Pancreas (tissue), 10 donors: ENCODE data around the gene SLIT1. TPM values are rescaled to one million over a fixed set of nuclear protein-coding genes. Genes with fewer than 3 reads are reported as not detected.

Experiments
- ATAC-seq, 4 donors: fragments of 200-7000 bp; cut with Tn5 transposase; one replicate each; pipeline versions ENCODE4 v1.8.0 to v1.9.1; 2020; ENCODE audit warnings: mild to moderate bottlenecking in 4 of 4, moderate library complexity in 4 of 4
- DNase-seq, 6 donors: peaks; one replicate each; pipeline ENCODE4 v3.0.0-alpha.2; 2020
- FAIRE-seq: peaks from 2 replicates; lab custom pipeline; 2012; peaks lifted over from hg19 to GRCh38; lab: Jason Lieb, UNC
- H3K27ac ChIP-seq, 4 donors: fragments of 200-600 bp; sonication (generic); 1 replicate in 3 of 4; 2 replicates in 1 of 4; pipeline versions ENCODE4 v1.5.0 to v1.8.0; 2020
- H3K27me3 ChIP-seq, 4 donors: fragments of 200-600 bp; one replicate each; pipeline ENCODE4 v1.8.0; 2021
- H3K36me3 ChIP-seq, 3 donors: fragments of 200-600 bp; sonication (generic) in 1 of 3; one replicate each; pipeline versions ENCODE4 v1.5.0 to v1.8.0; 2020 to 2021
- H3K4me1 ChIP-seq, 3 donors: fragments of 200-600 bp; one replicate each; pipeline ENCODE4 v1.8.0; 2021
- H3K4me3 ChIP-seq, 4 donors: fragments of 200-600 bp; sonication (generic) in 2 of 4; one replicate each; pipeline versions ENCODE4 v1.5.0 to v1.8.0; 2020 to 2021
- H3K9me3 ChIP-seq, 4 donors: fragments of 200-600 bp; one replicate each; pipeline ENCODE4 v1.8.0; 2021
- CTCF ChIP-seq, 4 donors: fragments of 200-600 bp; sonication (generic) in 3 of 4; IDR thresholded peaks; one replicate each; pipeline versions ENCODE4 v1.5.0 to v1.8.0; 2021; ENCODE audit warnings: antibody characterized with exemption in 4 of 4
- WGBS, 2 donors: extraction: QIAGEN DNeasy Blood & Tissue Kit; methylation state at CpG; one replicate each; pipeline ENCODE4 v1.1.7; 2013; 5-methylcytosine and 5-hydroxymethylcytosine counted together
- intact Hi-C, 3 donors: fragments of 100-400 bp; cut with DNase I; formaldehyde crosslinking; loops; one replicate each; pipeline versions ENCODE4 v1.11.1 to v1.14.2; 2022
- polyA plus RNA-seq, 2 donors: library from polyadenylated mRNA; stranded (reverse); fragments of 200-250 nt; gene quantifications; one replicate each; pipeline ENCODE4 v1.2.3, GENCODE V29; 2013
- total RNA-seq, 6 donors: library from RNA; stranded (reverse); fragmentation: NEBNext Ultra II Directional in 4 of 6; extraction: Animal tissue kit (Norgen Biotek cat#: 25700) in 4 of 6; gene quantifications; one replicate each; pipeline versions ENCODE4 v1.2.1 to v1.2.4, GENCODE V29; 2021 to 2023
- donor health status: healthy with polysubstance abuse.
- donor health status: DM: no; HTN: no; CAD: no; lungs with moderate emphysema.
- donor health status: DM: no; HTN: no; CAD: no.
- donor health status: control.
- donor health status: control.
- donor health status: Bipolar disorder and iron deficiency.
- donor health status: DM: yes; HTN: yes; CAD: no.
- donor health status: DM: no; HTN: no; CAD: no.
- donor health status: DM: no; HTN: no; CAD: no.
- donor health status: DM: yes; HTN: yes; CAD: no.

Gene SLIT1
- total and polyA plus RNA-seq, 8 donors = 0.23 to 2.8 (median 0.89) TPM

GRCh38 chr10:97005349-97005748, 180.4 kb downstream of the SLIT1 start:
- FAIRE-seq (no peak), DNase-seq (no peak), ATAC-seq (no peak)
- 78 to 86% methylated on average over 5 of the region's 5 CpGs for WGBS, 2 donors
- Histone ChIP-seq H3K27ac (no peak overlapping the region), H3K36me3 (no peaks in the 10 kb centered on the region), H3K27me3 (no peaks in the 10 kb centered on the region), H3K9me3 (no peaks in the 10 kb centered on the region), H3K4me1 (no peaks in the 10 kb centered on the region), H3K4me3 (no peak overlapping the region)
- intact Hi-C loops = no loop called here
- TF ChIP-seq CTCF (IDR thresholded peaks at IDR 0.05) = no peak

- Histone ChIP-seq H3K9me3 (no peaks in the 10 kb centered on the region), H3K36me3 (no peaks in the 10 kb centered on the region), H3K4me3 (no peak overlapping the region), H3K27ac (no peak overlapping the region), H3K4me1 (no peaks in the 10 kb centered on the region), H3K27me3 (no peaks in the 10 kb centered on the region)
- whole genome bisulfite sequencing, 2 donors = 87 to 88% methylated on average over 10 of the region's 10 CpGs
- DNase-seq (no peak), FAIRE-seq (no peak), ATAC-seq (no peak)
- intact Hi-C loops = no loop called here
- no peak for TF ChIP-seq CTCF (IDR thresholded peaks at IDR 0.05)
Observed at GRCh38 chr10:97004591-97004990, 181.2 kb downstream of the SLIT1 start.

- intact Hi-C loops = no loop called here
- H3K36me3 ChIP-seq = no peaks in the 10 kb centered on the region
- no peaks in the 10 kb centered on the region for H3K9me3 ChIP-seq
- no peak overlapping the region for H3K27ac ChIP-seq
- no peaks in the 10 kb centered on the region for H3K4me1 ChIP-seq
- 94 to 95% methylated on average over 8 of the region's 8 CpGs for WGBS, 2 donors
- no peak for FAIRE-seq
- H3K4me3 ChIP-seq = no peak overlapping the region
- DNase-seq = no peak
- no peak for TF ChIP-seq CTCF (IDR thresholded peaks at IDR 0.05)
- no peak for ATAC-seq
- no peaks in the 10 kb centered on the region for H3K27me3 ChIP-seq
Observed at GRCh38 chr10:97003804-97004201, 182.0 kb downstream of the SLIT1 start.

- ATAC-seq = no peak
Observed at GRCh38 chr10:97003151-97003803, 182.5 kb downstream of the SLIT1 start.

More at GRCh38 chr10:97003151-97003803, 182.5 kb downstream of the SLIT1 start:
- no peaks in the 10 kb centered on the region for H3K9me3 ChIP-seq
- no peaks in the 10 kb centered on the region for H3K36me3 ChIP-seq
- DNase-seq (no peak), FAIRE-seq (no peak)
- H3K27ac ChIP-seq = no peak overlapping the region
- 90 to 91% methylated on average over 13 of the region's 13 CpGs for WGBS, 2 donors
- no peaks in the 10 kb centered on the region for H3K4me1 ChIP-seq
- H3K4me3 ChIP-seq = no peak overlapping the region
- intact Hi-C loops = no loop called here
- no peak for TF ChIP-seq CTCF (IDR thresholded peaks at IDR 0.05)
- no peaks in the 10 kb centered on the region for H3K27me3 ChIP-seq
